Measurements from ENCODE around the gene HS6ST3.

DNA sequence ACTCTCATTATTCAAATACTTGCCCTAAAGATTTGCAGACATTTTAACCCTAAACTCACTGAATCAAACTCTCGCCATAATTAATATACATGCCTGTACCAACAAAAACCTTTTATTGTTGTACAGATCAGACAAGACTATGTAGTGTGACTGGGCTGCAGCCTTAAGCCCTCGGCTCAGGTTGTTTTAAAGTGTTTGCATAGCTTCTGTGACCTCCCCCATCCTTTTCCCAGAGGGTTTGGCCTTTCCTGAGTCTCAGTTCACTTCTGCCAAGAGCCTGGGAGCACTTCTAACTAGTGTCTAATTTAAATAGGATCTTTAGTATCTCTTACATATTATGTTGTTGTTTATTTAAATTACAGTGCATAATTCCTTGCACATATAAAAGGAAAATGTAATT is 158.2 kb downstream of the HS6ST3 start:
- TF ChIP-seq, protein P1, sequence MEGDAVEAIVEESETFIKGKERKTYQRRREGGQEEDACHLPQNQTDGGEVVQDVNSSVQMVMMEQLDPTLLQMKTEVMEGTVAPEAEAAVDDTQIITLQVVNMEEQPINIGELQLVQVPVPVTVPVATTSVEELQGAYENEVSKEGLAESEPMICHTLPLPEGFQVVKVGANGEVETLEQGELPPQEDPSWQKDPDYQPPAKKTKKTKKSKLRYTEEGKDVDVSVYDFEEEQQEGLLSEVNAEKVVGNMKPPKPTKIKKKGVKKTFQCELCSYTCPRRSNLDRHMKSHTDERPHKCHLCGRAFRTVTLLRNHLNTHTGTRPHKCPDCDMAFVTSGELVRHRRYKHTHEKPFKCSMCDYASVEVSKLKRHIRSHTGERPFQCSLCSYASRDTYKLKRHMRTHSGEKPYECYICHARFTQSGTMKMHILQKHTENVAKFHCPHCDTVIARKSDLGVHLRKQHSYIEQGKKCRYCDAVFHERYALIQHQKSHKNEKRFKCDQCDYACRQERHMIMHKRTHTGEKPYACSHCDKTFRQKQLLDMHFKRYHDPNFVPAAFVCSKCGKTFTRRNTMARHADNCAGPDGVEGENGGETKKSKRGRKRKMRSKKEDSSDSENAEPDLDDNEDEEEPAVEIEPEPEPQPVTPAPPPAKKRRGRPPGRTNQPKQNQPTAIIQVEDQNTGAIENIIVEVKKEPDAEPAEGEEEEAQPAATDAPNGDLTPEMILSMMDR (conservative IDR thresholded peaks at IDR 0.05 in 1 of 2, IDR thresholded peaks at IDR 0.05 in 1 of 2; ENCODE audit: low read depth in 1 of 2, low read length in 2 of 2), result no peak
- TF ChIP-seq EZH2 (IDR thresholded peaks at IDR 0.05; ENCODE audit: low read length, missing control alignments), result no peak
